Measurements from ENCODE around the gene CHST11. TPM values are rescaled to one million over a fixed set of nuclear protein-coding genes. Genes with fewer than 3 reads are reported as not detected.

Gene CHST11
- total RNA-seq, 2 donors from 2014 or later: 4.6 to 14.5 TPM

DNA sequence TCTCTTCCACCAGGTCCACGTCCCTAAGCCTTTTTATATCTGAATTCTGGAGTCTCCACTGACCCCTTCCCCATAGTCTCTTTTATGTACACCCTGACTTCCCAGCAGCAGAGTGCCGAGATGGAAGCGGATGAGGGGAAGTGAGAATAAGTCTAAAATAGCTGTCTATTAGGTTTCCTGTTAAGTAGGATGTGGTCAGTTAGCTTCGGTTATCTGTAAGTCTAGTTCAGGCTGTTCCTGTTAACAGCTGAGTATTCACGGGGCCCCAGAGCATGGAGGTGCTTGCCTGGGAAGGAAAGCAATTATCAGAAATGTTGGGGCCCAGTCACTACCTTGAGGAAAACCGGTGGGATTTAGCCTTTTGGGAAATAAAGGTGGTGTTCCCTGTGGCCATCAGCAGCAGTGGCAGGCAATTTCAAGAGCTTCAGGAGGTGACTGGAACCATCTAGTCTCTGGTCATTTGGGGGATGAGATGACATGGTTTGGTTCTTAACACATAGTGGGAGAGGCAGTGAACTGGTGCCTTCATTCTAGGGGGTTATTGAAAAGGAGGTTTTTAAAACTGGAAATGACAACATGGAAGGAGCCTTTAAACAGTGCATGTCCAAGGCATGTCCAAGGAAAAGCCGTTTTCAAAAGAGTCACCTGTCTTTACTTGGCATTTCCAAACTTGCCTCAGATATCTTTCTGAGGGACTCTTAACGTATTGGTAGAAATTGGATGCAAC is 21.8 kb downstream of the CHST11 start:
- 61 to 76% methylated on average over 8 of the region's 8 CpGs for WGBS, 2 donors
- H3K4me3 ChIP-seq: no peak overlapping the region
- TF ChIP-seq POLR2A (IDR thresholded peaks at IDR 0.05) (no peak), CTCF (IDR thresholded peaks at IDR 0.05) (no peak)
- no peaks in the 10 kb centered on the region for H3K36me3 ChIP-seq (replicated peaks in 1 of 2; ENCODE audit: insufficient read depth in 1 of 2, low read depth in 2 of 2)
- no peak for ATAC-seq
- peaks cover 9% of the 10 kb centered on the region for H3K4me1 ChIP-seq
- DNase-seq: no peak
- peak overlapping the region in 1 of 4 donors; percentile 53 for H3K27ac ChIP-seq
- intact Hi-C loops (cut with DNase I): no loop called here
- H3K27me3 ChIP-seq: no peaks in the 10 kb centered on the region
- H3K9me3 ChIP-seq: no peaks in the 10 kb centered on the region

DNA sequence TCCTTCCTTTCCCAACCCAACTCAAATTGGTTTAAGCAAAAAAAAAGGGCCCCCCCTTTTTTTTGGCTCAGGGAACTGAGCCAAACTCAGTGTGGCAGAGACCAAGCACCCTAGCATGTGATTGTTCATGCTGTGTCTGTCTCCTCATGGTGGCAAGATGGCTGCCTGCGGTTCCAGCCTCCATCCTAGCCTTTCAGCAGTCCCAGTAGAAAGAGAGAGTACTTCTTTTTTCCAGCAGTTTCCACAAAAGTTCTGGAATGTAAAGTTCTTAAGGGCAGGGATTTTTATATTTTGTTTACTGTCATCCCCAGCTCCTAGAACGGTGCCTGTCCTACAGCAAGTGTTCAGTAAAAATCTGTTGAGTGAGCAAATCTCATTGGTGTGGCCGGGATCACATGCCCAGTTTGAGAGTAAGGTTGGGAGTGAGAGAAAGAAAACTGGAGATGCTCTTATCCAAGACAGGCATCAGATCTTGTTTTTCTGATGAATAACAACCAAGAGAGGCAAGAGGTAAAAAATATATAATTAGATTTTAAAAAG is 22.4 kb downstream of the CHST11 start:
- H3K9me3 ChIP-seq: no peaks in the 10 kb centered on the region
- TF ChIP-seq POLR2A (IDR thresholded peaks at IDR 0.05) (no peak), CTCF (IDR thresholded peaks at IDR 0.05) (no peak)
- ATAC-seq (no peak), DNase-seq (no peak)
- H3K27ac ChIP-seq: no peak overlapping the region
- no peak overlapping the region for H3K4me3 ChIP-seq
- WGBS, 2 donors: 91 to 98% methylated on average over 3 of the region's 3 CpGs
- peaks cover 9% of the 10 kb centered on the region for H3K4me1 ChIP-seq
- intact Hi-C loops (cut with DNase I): no loop called here
- H3K36me3 ChIP-seq (replicated peaks in 1 of 2; ENCODE audit: insufficient read depth in 1 of 2, low read depth in 2 of 2): no peaks in the 10 kb centered on the region
- H3K27me3 ChIP-seq: no peaks in the 10 kb centered on the region

GRCh38 chr12:104480012-104480411 is 23.3 kb downstream of the CHST11 start:
- intact Hi-C loops (cut with DNase I): no loop called here
- no peak overlapping the region for H3K4me3 ChIP-seq
- peaks cover 9% of the 10 kb centered on the region for H3K4me1 ChIP-seq
- H3K27me3 ChIP-seq: no peaks in the 10 kb centered on the region
- TF ChIP-seq CTCF (IDR thresholded peaks at IDR 0.05) (no peak), POLR2A (IDR thresholded peaks at IDR 0.05) (no peak)
- no peaks in the 10 kb centered on the region for H3K9me3 ChIP-seq
- H3K36me3 ChIP-seq (replicated peaks in 1 of 2; ENCODE audit: insufficient read depth in 1 of 2, low read depth in 2 of 2): no peaks in the 10 kb centered on the region
- DNase-seq (no peak), ATAC-seq (no peak)
- WGBS, 2 donors: 91 to 92% methylated on average over 3 of the region's 3 CpGs
- no peak overlapping the region for H3K27ac ChIP-seq

GRCh38 chr12:104480826-104481440 is 24.2 kb downstream of the CHST11 start:
- Histone ChIP-seq H3K9me3 (no peaks in the 10 kb centered on the region), H3K4me3 (no peak overlapping the region), H3K27ac (peak overlapping the region in 1 of 4 donors; percentile 52), H3K4me1 (peaks cover 9% of the 10 kb centered on the region), H3K27me3 (no peaks in the 10 kb centered on the region), H3K36me3 (replicated peaks in 1 of 2; ENCODE audit: insufficient read depth in 1 of 2, low read depth in 2 of 2) (no peaks in the 10 kb centered on the region)
- WGBS, 2 donors: 83 to 97% methylated on average over 11 of the region's 11 CpGs
- TF ChIP-seq CTCF (IDR thresholded peaks at IDR 0.05) (no peak), POLR2A (IDR thresholded peaks at IDR 0.05) (no peak)
- intact Hi-C loops (cut with DNase I): no loop called here
- DNase-seq (peak in 3 of 4 donors; percentile 18 to 77 (median 22)), ATAC-seq (no peak)
